K562 (cell line): ENCODE measurements around the gene ANXA3. TPM values are rescaled to one million over a fixed set of nuclear protein-coding genes. Genes with fewer than 3 reads are reported as not detected.

ENCODE experiments used
- EP400 ChIP-seq: fragments of 450-650 bp; IDR thresholded peaks from 2 replicates; pipeline ENCODE4 v1.6.1; 2017; ENCODE audit warnings: antibody characterized with exemption, mild to moderate bottlenecking, moderate library complexity
- MECOM ChIP-seq: fragments of 250-450 bp; sonication (Bioruptor Pico); IDR thresholded peaks from 2 replicates; pipeline ENCODE4 v1.8.0; 2022; ENCODE audit warnings: inconsistent platforms
- THRA ChIP-seq: fragments of 450-650 bp; IDR thresholded peaks from 2 replicates; pipeline ENCODE4 v1.6.1; 2017; ENCODE audit warnings: mild to moderate bottlenecking, moderate library complexity
- ZNF668 ChIP-seq: fragments of 250-450 bp; sonication (Bioruptor Pico); IDR thresholded peaks from 2 replicates; pipeline ENCODE4 v1.8.0; 2022; ENCODE audit warnings: mild to moderate bottlenecking, inconsistent platforms
- polyA plus RNA-seq, 8 experiments: library from polyadenylated mRNA; depleted of rRNA in 4 of 8; stranded (reverse) in 5 of 8; unstranded in 3 of 8; fragments of >200 nt; fragmentation: Nextera tagmentation in 2 of 8; fragmentation: Illumina TruSeq in 1 of 8; extraction: Ambion mirVana in 2 of 8; extraction: Trizol in 1 of 8; gene quantifications; 2 replicates each; pipeline versions ENCODE4 v1.2.1 to v1.2.3, GENCODE V29; 2011 to 2014; ENCODE audit warnings: inconsistent platforms in 1 of 8, missing spikeins in 1 of 8
- total RNA-seq, 7 experiments: library from RNA; depleted of rRNA in 6 of 7; stranded (reverse); fragments of >200 nt in 6 of 7; fragmentation: Illumina TruSeq in 2 of 7; extraction: Trizol in 2 of 7; gene quantifications; 2 replicates each; pipeline versions ENCODE4 v1.2.1 to v1.2.3, GENCODE V29; 2011 to 2021; ENCODE audit warnings: low replicate concordance in 1 of 7
- TF ChIP-seq, protein P1 (sequence below), 2 experiments: fragments of 450-650 bp in 1 of 2; sonication (generic) in 1 of 2; formaldehyde crosslinking in 1 of 2; IDR thresholded peaks; 2 replicates each; pipeline versions ENCODE4 v1.7.1 to v1.9.0; 2016 to 2022; ENCODE audit warnings: inconsistent platforms in 1 of 2, mild to moderate bottlenecking in 1 of 2, missing genetic modification reagents in 1 of 2
- TF ChIP-seq, protein P2 (sequence below): IDR thresholded peaks from 3 replicates; pipeline ENCODE4 v1.6.1; 2011; ENCODE audit warnings: borderline replicate concordance, mild to moderate bottlenecking, moderate library complexity; ENCODE audit not compliant: insufficient read length; ENCODE audit errors: extremely low read depth

The ANXA3 gene
- total and polyA plus RNA-seq, 9 of the 15 experiments (the other 6 are each of a cell fraction or from before 2014, with no cell fraction given) = 6.3 to 15.5 (median 9.8) TPM

DNA sequence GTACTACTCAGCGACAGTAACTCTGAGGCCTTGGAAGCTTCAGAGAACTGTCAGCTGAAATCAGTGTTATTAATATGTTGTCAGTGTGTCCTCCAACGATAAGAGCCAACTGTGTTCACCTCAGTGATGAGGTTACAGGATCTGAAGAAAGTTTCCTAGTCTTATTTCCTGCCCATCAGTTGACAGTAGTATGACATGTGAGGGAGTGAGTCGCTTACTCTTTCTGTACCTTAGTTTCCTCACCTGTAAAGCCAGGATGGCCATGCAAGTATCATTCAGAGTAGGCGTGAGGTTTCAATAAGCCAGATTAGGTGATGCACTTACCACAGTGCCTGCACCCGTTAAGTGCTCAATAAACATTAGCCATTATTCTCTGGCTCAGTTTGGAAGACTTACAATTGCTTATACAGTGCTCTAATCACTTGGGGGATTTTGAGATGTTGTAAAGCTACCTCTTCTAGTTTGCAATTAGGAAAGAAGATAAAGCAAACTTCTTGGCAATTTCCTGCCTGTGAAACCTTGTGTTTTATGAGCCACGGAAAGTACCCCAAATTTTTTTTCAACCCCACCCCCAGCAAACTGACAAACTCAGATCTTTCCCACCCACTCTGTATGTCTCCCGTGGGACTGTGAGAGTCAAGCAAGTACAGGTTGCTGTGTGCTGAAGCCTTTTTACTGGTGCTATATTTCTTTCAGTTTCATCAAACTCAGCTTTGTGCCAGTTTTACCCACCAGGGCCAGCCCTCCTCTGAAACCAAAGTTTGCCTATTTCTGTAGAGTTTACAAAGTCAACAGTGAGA lies 62.2 kb downstream of the ANXA3 start (continued):
- TF ChIP-seq, protein P1, sequence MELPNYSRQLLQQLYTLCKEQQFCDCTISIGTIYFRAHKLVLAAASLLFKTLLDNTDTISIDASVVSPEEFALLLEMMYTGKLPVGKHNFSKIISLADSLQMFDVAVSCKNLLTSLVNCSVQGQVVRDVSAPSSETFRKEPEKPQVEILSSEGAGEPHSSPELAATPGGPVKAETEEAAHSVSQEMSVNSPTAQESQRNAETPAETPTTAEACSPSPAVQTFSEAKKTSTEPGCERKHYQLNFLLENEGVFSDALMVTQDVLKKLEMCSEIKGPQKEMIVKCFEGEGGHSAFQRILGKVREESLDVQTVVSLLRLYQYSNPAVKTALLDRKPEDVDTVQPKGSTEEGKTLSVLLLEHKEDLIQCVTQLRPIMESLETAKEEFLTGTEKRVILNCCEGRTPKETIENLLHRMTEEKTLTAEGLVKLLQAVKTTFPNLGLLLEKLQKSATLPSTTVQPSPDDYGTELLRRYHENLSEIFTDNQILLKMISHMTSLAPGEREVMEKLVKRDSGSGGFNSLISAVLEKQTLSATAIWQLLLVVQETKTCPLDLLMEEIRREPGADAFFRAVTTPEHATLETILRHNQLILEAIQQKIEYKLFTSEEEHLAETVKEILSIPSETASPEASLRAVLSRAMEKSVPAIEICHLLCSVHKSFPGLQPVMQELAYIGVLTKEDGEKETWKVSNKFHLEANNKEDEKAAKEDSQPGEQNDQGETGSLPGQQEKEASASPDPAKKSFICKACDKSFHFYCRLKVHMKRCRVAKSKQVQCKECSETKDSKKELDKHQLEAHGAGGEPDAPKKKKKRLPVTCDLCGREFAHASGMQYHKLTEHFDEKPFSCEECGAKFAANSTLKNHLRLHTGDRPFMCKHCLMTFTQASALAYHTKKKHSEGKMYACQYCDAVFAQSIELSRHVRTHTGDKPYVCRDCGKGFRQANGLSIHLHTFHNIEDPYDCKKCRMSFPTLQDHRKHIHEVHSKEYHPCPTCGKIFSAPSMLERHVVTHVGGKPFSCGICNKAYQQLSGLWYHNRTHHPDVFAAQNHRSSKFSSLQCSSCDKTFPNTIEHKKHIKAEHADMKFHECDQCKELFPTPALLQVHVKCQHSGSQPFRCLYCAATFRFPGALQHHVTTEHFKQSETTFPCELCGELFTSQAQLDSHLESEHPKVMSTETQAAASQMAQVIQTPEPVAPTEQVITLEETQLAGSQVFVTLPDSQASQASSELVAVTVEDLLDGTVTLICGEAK (IDR thresholded peaks at IDR 0.05) = peak; percentile 66; the same call in 1 of the 2 replicates
- TF ChIP-seq, protein P1 (CRISPR knock-in tag; IDR thresholded peaks at IDR 0.05) = no peak
- TF ChIP-seq MECOM = peak; percentile 88
- TF ChIP-seq, protein P2, sequence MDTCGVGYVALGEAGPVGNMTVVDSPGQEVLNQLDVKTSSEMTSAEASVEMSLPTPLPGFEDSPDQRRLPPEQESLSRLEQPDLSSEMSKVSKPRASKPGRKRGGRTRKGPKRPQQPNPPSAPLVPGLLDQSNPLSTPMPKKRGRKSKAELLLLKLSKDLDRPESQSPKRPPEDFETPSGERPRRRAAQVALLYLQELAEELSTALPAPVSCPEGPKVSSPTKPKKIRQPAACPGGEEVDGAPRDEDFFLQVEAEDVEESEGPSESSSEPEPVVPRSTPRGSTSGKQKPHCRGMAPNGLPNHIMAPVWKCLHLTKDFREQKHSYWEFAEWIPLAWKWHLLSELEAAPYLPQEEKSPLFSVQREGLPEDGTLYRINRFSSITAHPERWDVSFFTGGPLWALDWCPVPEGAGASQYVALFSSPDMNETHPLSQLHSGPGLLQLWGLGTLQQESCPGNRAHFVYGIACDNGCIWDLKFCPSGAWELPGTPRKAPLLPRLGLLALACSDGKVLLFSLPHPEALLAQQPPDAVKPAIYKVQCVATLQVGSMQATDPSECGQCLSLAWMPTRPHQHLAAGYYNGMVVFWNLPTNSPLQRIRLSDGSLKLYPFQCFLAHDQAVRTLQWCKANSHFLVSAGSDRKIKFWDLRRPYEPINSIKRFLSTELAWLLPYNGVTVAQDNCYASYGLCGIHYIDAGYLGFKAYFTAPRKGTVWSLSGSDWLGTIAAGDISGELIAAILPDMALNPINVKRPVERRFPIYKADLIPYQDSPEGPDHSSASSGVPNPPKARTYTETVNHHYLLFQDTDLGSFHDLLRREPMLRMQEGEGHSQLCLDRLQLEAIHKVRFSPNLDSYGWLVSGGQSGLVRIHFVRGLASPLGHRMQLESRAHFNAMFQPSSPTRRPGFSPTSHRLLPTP = no peak
- TF ChIP-seq THRA = peak; percentile 48; the same call in 1 of the 2 replicates
- TF ChIP-seq ZNF668 = peak; percentile 8; the same call in 1 of the 2 replicates
- TF ChIP-seq EP400 = 0 out of 2 replicates have a peak, but pooled peaks have one; percentile 21
- TF ChIP-seq, all 486 proteins: peak for 85
